A549 (cell line): ENCODE measurements around the gene ZNF682. TPM values are rescaled to one million over a fixed set of nuclear protein-coding genes. Genes with fewer than 3 reads are reported as not detected.

ENCODE experiments used
- ATAC-seq, 2 experiments: fragments of 200-7000 bp in 1 of 2; fragments of >200 bp in 1 of 2; cut with Nextera tagmentation in 1 of 2; cut with Tn5 transposase in 1 of 2; 3 replicates each; pipeline versions ENCODE4 v1.8.0 to v1.9.1; 2018 to 2020; ENCODE audit warnings: mild to moderate bottlenecking in 1 of 2, moderate library complexity in 1 of 2
- CTCF ChIA-PET: fragments of 300-600 bp; sonication (Branson Sonifier 250); formaldehyde crosslinking; extraction: SDS; loops from one replicate; lab custom pipeline; 2021; ENCODE audit warnings: antibody characterized with exemption, inconsistent platforms; lab: Yijun Ruan, JAX
- POLR2A ChIA-PET: fragments of 350-600 bp; formaldehyde crosslinking; extraction: SDS; loops from one replicate; lab custom pipeline; 2021; ENCODE audit warnings: antibody characterized with exemption, inconsistent platforms; lab: Yijun Ruan, JAX
- DNase-seq, 2 experiments: peaks; one replicate each; pipeline versions ENCODE4 v3.0.0 to v3.0.0-alpha.2; 2011 to 2016; ENCODE audit warnings: low read depth in 1 of 2, low spot score in 1 of 2
- FAIRE-seq: peaks from 2 replicates; lab custom pipeline; 2011; peaks lifted over from hg19 to GRCh38; lab: Jason Lieb, UNC
- H3K27ac ChIP-seq, 2 experiments: fragments of >200 bp; sonication (Bioruptor Twin); formaldehyde crosslinking; 3 replicates each; pipeline ENCODE4 v1.5.1; 2016 to 2017
- H3K4me1 ChIP-seq: fragments of >200 bp; sonication (Bioruptor Twin); formaldehyde crosslinking; 3 replicates; pipeline ENCODE4 v1.6.1; 2016
- H3K4me2 ChIP-seq: fragments of >200 bp; sonication (Bioruptor Twin); formaldehyde crosslinking; 3 replicates; pipeline ENCODE4 v1.6.1; 2016
- H3K4me3 ChIP-seq: fragments of >200 bp; sonication (Bioruptor Twin); formaldehyde crosslinking; 3 replicates; pipeline ENCODE4 v1.5.1; 2016
- H3K9me3 ChIP-seq: fragments of >200 bp; sonication (Bioruptor Twin); formaldehyde crosslinking; 3 replicates; pipeline ENCODE4 v1.6.1; 2016
- ATOH8 ChIP-seq: fragments of 250-450 bp; sonication (Bioruptor Pico); IDR thresholded peaks from 2 replicates; pipeline ENCODE4 v1.5.0; 2020; ENCODE audit warnings: low read depth, mild to moderate bottlenecking, moderate library complexity
- CHD4 ChIP-seq: fragments of 200-600 bp; sonication (generic); IDR thresholded peaks from 2 replicates; pipeline ENCODE4 v1.6.1; 2016; ENCODE audit warnings: antibody characterized with exemption, mild to moderate bottlenecking, borderline replicate concordance
- EHF ChIP-seq: fragments of 250-450 bp; sonication (Bioruptor Pico); IDR thresholded peaks from 2 replicates; pipeline ENCODE4 v1.5.0; 2020; ENCODE audit warnings: mild to moderate bottlenecking
- EP300 ChIP-seq, 2 experiments: fragments of >200 bp; sonication (Bioruptor Twin); formaldehyde crosslinking; IDR thresholded peaks; 2 replicates in 1 of 2; 3 replicates in 1 of 2; pipeline ENCODE4 v1.6.1; 2016 to 2017
- FOSB ChIP-seq: fragments of 250-450 bp; sonication (Bioruptor Pico); IDR thresholded peaks from 2 replicates; pipeline ENCODE4 v1.5.0; 2020; ENCODE audit warnings: mild to moderate bottlenecking, moderate library complexity
- HOXB13 ChIP-seq: fragments of 250-450 bp; sonication (Bioruptor Pico); IDR thresholded peaks from 2 replicates; pipeline ENCODE4 v1.5.0; 2020; ENCODE audit warnings: low read depth, mild to moderate bottlenecking, moderate library complexity
- HOXB5 ChIP-seq: fragments of 250-450 bp; sonication (Bioruptor Pico); IDR thresholded peaks from 2 replicates; pipeline ENCODE4 v1.5.0; 2020; ENCODE audit warnings: mild to moderate bottlenecking, moderate library complexity
- KDM1A ChIP-seq: fragments of 200-600 bp; sonication (generic); IDR thresholded peaks from 2 replicates; pipeline ENCODE4 v1.6.1; 2016; ENCODE audit warnings: low read depth, mild to moderate bottlenecking
- NPAS2 ChIP-seq: fragments of 250-450 bp; sonication (Bioruptor Pico); IDR thresholded peaks from 2 replicates; pipeline ENCODE4 v1.8.0; 2022; ENCODE audit warnings: mild to moderate bottlenecking, moderate library complexity, borderline replicate concordance
- POLR2A ChIP-seq: IDR thresholded peaks from 2 replicates; pipeline ENCODE4 v1.6.1; 2012; ENCODE audit warnings: mild to moderate bottlenecking, low read length
- POLR2AphosphoS2 ChIP-seq: conservative IDR thresholded peaks from 2 replicates; pipeline ENCODE4 v1.6.1; 2012; ENCODE audit warnings: low read length, improper control_type of control experiment, inconsistent platforms
- RARB ChIP-seq: fragments of 250-450 bp; sonication (Bioruptor Pico); IDR thresholded peaks from 2 replicates; pipeline ENCODE4 v1.8.0; 2021; ENCODE audit warnings: mild to moderate bottlenecking, moderate library complexity
- REST ChIP-seq: fragments of 200-600 bp; sonication (generic); IDR thresholded peaks from 2 replicates; pipeline ENCODE4 v1.6.1; 2016; ENCODE audit warnings: antibody characterized with exemption, mild to moderate bottlenecking, moderate library complexity
- RFX5 ChIP-seq: fragments of 450-650 bp; IDR thresholded peaks from 2 replicates; pipeline ENCODE4 v1.7.1; 2014; ENCODE audit warnings: antibody characterized with exemption, mild to moderate bottlenecking, moderate library complexity
- RNF2 ChIP-seq: fragments of 200-600 bp; sonication (generic); IDR thresholded peaks from 2 replicates; pipeline ENCODE4 v1.6.1; 2016; ENCODE audit warnings: low read depth, mild to moderate bottlenecking, antibody characterized with exemption, moderate library complexity, borderline replicate concordance
- SREBF2 ChIP-seq: fragments of 450-650 bp; IDR thresholded peaks from 2 replicates; pipeline ENCODE4 v1.6.1; 2014; ENCODE audit warnings: mild to moderate bottlenecking, moderate library complexity
- TFCP2L1 ChIP-seq: fragments of 250-450 bp; sonication (Bioruptor Pico); IDR thresholded peaks from 2 replicates; pipeline ENCODE4 v1.5.0; 2021; ENCODE audit warnings: mild to moderate bottlenecking
- TP53 ChIP-seq: fragments of 250-450 bp; sonication (Bioruptor Pico); IDR thresholded peaks from 2 replicates; pipeline ENCODE4 v1.5.0; 2021; ENCODE audit warnings: mild to moderate bottlenecking, moderate library complexity
- WGBS: methylation state at CpG from one replicate; pipeline ENCODE4 v1.1.6; 2017; ENCODE audit errors: missing lambda C conversion rate; 5-methylcytosine and 5-hydroxymethylcytosine counted together
- polyA plus RNA-seq, 4 experiments: library from polyadenylated mRNA; depleted of rRNA in 3 of 4; stranded (reverse); fragments of >200 nt; fragmentation: RNase III in 1 of 4; extraction: RNeasy Plus Mini Kit Qiagen cat#74134 plus additional on column Dnase treatment in 1 of 4; gene quantifications; 2 replicates in 3 of 4; 3 replicates in 1 of 4; pipeline ENCODE4 v1.2.3, GENCODE V29; 2011 to 2017
- TF ChIP-seq, protein P1 (sequence below): fragments of 450-650 bp; IDR thresholded peaks from 2 replicates; pipeline ENCODE4 v1.6.1; 2014; ENCODE audit warnings: antibody characterized with exemption
- TF ChIP-seq, protein P2 (sequence below): fragments of 250-450 bp; sonication (Bioruptor Pico); IDR thresholded peaks from 2 replicates; pipeline ENCODE4 v1.5.0; 2021; ENCODE audit warnings: mild to moderate bottlenecking, moderate library complexity, borderline replicate concordance

Gene ZNF682
- polyA plus RNA-seq, 2 of the 4 experiments (the other 2 are of a cell fraction) = not detected

DNA sequence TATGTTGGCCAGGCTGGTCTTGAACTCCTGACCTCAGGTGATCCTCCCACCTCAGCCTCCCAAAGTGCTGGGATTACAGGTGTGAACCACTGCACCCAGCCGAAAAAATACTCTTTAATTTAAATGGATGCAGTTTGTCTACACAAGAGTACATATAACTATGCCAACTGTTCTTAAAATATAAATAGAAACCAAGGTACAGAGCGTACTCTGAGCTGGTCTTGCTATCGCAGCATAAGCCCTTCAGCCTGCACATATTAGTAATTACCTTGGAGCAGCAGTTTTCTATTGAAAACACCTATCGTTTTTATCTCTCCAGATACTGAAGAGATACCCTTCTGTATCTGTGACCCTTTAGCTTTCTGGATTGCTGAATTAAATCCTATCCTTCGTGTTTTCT is 3.4 kb downstream of the ZNF682 start (continued):
- no peak for TF ChIP-seq ATOH8 (CRISPR knock-in tag)
- TF ChIP-seq POLR2AphosphoS2 = no peak
- TF ChIP-seq RARB (CRISPR knock-in tag) = no peak

DNA sequence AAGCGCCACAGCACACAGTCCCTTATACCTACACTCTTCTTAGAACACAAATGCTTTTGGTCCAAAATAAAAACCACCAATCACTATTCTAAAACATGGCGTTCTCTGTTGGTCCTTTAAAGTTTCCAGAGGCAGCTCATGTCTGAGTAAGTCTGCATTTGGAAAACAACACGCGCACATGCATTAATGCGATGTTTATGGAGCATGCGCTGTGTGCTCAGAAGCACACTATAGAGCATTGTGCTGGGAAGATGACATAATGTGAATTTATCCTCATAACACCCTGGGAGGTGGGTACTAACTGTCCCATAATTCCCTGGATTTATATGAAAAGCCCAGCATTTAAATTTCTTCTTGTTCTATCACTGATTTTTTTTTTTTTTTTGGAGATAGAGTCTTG is 10.7 kb downstream of the ZNF682 start:
- no peak for DNase-seq
- Histone ChIP-seq H3K4me1 (no peaks in the 10 kb centered on the region), H3K4me3 (no peak overlapping the region), H3K27ac (no peak overlapping the region), H3K9me3 (no peaks in the 10 kb centered on the region; the same call in 2 of the 3 replicates), H3K4me2 (no peak overlapping the region)
- no peak for ATAC-seq
- no peak for FAIRE-seq
- 64% methylated on average over 6 of the region's 6 CpGs for WGBS
- POLR2A ChIA-PET = no interaction called here
- CTCF ChIA-PET = no interaction called here
- TF ChIP-seq, protein P1, sequence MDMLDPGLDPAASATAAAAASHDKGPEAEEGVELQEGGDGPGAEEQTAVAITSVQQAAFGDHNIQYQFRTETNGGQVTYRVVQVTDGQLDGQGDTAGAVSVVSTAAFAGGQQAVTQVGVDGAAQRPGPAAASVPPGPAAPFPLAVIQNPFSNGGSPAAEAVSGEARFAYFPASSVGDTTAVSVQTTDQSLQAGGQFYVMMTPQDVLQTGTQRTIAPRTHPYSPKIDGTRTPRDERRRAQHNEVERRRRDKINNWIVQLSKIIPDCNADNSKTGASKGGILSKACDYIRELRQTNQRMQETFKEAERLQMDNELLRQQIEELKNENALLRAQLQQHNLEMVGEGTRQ = no peak
- TF ChIP-seq RARB (CRISPR knock-in tag) = no peak
- no peak for TF ChIP-seq TFCP2L1
- TF ChIP-seq ATOH8 (CRISPR knock-in tag) = no peak
- no peak for TF ChIP-seq HOXB5 (CRISPR knock-in tag)
- TF ChIP-seq RFX5 = no peak
- no peak for TF ChIP-seq FOSB
- TF ChIP-seq SREBF2 = no peak
- TF ChIP-seq EHF = no peak
- no peak for TF ChIP-seq NPAS2
- no peak for TF ChIP-seq KDM1A
- no peak for TF ChIP-seq POLR2A
- no peak for TF ChIP-seq TP53

GRCh38 chr19:20005741-20006140 is 33.6 kb downstream of the ZNF682 start:
- Histone ChIP-seq H3K9me3 (no peaks in the 10 kb centered on the region; the same call in 2 of the 3 replicates), H3K4me3 (no peak overlapping the region)
- TF ChIP-seq CHD4 = no peak
- TF ChIP-seq REST = no peak
- no peak for TF ChIP-seq HOXB5 (CRISPR knock-in tag)
- no peak for TF ChIP-seq RNF2
- TF ChIP-seq, protein P2, sequence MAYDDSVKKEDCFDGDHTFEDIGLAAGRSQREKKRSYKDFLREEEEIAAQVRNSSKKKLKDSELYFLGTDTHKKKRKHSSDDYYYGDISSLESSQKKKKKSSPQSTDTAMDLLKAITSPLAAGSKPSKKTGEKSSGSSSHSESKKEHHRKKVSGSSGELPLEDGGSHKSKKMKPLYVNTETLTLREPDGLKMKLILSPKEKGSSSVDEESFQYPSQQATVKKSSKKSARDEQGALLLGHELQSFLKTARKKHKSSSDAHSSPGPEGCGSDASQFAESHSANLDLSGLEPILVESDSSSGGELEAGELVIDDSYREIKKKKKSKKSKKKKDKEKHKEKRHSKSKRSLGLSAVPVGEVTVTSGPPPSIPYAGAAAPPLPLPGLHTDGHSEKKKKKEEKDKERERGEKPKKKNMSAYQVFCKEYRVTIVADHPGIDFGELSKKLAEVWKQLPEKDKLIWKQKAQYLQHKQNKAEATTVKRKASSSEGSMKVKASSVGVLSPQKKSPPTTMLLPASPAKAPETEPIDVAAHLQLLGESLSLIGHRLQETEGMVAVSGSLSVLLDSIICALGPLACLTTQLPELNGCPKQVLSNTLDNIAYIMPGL (CRISPR knock-in tag) = no peak
- no peak for TF ChIP-seq POLR2A
- TF ChIP-seq EP300 (IDR thresholded peaks at IDR 0.05) = no peak
- no peak for TF ChIP-seq TP53
- TF ChIP-seq ATOH8 (CRISPR knock-in tag) = no peak
- TF ChIP-seq HOXB13 (CRISPR knock-in tag) = no peak
- TF ChIP-seq TFCP2L1 = no peak
- TF ChIP-seq, all 56 proteins: peak for 0
- Histone ChIP-seq H3K4me1 (no peaks in the 10 kb centered on the region), H3K27ac (no peak overlapping the region), H3K4me2 (no peak overlapping the region)
- FAIRE-seq = no peak
- CTCF ChIA-PET = no interaction called here
- POLR2A ChIA-PET = no interaction called here
- no peak for ATAC-seq
- no peak for DNase-seq
- WGBS = 11% methylated on average over 2 of the region's 2 CpGs
